ENCODE results near the gene HMGCLL1. TPM values are rescaled to one million over a fixed set of nuclear protein-coding genes. Genes with fewer than 3 reads are reported as not detected.

HMGCLL1 gene
- 0.73 and 0.75 TPM in 2 replicates for total RNA-seq
- long read RNA-seq, partial matches to known transcripts: 3 of 3 reads
- long read RNA-seq, other reads (novel, unspliced or antisense): 0 of 3 reads

DNA sequence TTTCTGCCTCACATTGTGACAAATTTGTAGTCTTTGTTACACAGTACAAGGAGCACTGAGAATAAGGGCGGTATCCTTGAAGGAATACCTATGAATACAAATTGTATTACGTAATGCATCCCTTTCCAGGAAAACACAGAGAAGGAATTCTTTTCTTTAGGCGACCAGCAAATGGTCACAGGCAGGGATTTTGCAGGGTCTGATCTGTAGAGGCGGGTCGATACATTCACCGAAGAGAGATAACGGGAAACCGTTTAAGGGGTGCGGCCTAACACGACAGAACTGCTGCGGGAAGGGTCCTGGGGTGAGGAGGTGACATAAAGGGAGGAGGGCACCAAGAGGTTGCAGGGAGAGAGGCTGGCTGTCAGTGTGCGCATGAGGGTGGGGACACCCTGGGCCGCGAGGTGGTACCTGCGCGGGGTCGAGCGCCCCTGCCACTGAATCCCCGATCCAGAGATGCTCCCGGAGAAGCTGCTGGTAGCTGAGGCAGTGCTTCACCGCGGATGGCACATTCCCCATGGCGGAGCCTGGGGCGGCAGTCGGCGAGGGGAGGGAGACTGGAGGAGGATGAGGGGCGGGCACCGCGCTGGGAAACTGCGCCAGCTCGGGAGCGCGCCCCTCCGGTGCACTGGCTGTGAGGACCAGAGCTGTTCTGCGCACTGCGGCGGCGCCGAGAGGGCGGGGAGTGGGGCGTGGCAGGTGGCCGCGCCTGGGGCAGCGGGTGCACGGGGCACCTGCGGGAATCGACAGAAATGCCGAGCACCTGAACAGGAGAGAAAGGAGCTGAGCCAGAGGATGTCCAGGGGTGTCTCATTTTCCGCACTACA is at the start of gene HMGCLL1:
Gene HMGCLL1, minus strand, starts transcription at position 656 of the 827 bp plus-strand sequence. Its CDS starts 137 bp downstream, at position 519.
- peaks cover 7% of the 10 kb centered on the region for H3K4me1 Mint-ChIP-seq
- H3K4me3 Mint-ChIP-seq: peak within 1 kb of the TSS; percentile 94
- peak; percentile 40 for DNase-seq (ENCODE audit: low read depth, low spot score)
- H3K36me3 Mint-ChIP-seq (ENCODE audit: low read depth): no peaks in the 10 kb centered on the region
- no peaks in the 10 kb centered on the region for H3K9me3 Mint-ChIP-seq
- TF ChIP-seq, protein P1, sequence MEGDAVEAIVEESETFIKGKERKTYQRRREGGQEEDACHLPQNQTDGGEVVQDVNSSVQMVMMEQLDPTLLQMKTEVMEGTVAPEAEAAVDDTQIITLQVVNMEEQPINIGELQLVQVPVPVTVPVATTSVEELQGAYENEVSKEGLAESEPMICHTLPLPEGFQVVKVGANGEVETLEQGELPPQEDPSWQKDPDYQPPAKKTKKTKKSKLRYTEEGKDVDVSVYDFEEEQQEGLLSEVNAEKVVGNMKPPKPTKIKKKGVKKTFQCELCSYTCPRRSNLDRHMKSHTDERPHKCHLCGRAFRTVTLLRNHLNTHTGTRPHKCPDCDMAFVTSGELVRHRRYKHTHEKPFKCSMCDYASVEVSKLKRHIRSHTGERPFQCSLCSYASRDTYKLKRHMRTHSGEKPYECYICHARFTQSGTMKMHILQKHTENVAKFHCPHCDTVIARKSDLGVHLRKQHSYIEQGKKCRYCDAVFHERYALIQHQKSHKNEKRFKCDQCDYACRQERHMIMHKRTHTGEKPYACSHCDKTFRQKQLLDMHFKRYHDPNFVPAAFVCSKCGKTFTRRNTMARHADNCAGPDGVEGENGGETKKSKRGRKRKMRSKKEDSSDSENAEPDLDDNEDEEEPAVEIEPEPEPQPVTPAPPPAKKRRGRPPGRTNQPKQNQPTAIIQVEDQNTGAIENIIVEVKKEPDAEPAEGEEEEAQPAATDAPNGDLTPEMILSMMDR (conservative IDR thresholded peaks at IDR 0.05): no peak
- peak within 1 kb of the TSS; percentile 93 for H3K27ac Mint-ChIP-seq (ENCODE audit: unreplicated experiment)
- H3K27me3 Mint-ChIP-seq (ENCODE audit: low read depth): peaks cover 21% of the 10 kb centered on the region

DNA sequence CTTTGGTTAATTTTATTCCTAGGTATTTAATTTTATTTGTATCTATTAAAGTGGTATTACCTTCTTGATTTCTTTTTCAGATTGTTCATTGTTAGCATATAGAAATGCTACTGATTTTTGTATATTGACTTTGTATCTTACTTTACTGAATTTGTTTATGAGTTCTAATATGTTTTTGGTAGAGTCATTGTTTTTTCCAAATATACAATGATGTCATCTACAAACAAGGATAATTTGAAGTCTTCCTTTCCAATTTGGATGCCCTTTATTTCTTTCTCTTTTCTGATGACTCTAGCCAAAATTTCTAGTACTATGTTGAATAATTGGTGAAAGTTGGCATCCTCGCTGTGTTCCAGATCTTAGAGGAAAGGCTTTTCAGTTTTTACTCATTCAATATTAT is 43.0 kb upstream of the HMGCLL1 start:
- H3K4me3 Mint-ChIP-seq: no peak overlapping the region
- H3K27ac Mint-ChIP-seq (ENCODE audit: unreplicated experiment): no peak overlapping the region
- peaks cover 8% of the 10 kb centered on the region for H3K9me3 Mint-ChIP-seq
- H3K27me3 Mint-ChIP-seq (ENCODE audit: low read depth): no peaks in the 10 kb centered on the region
- H3K36me3 Mint-ChIP-seq (ENCODE audit: low read depth): no peaks in the 10 kb centered on the region
- DNase-seq (ENCODE audit: low read depth, low spot score): no peak
- TF ChIP-seq, protein P1 (conservative IDR thresholded peaks at IDR 0.05): no peak
- H3K4me1 Mint-ChIP-seq: no peaks in the 10 kb centered on the region

GRCh38 chr6:55621244-55621643 is 42.3 kb upstream of the HMGCLL1 start:
- no peak overlapping the region for H3K27ac Mint-ChIP-seq (ENCODE audit: unreplicated experiment)
- no peaks in the 10 kb centered on the region for H3K27me3 Mint-ChIP-seq (ENCODE audit: low read depth)
- H3K4me3 Mint-ChIP-seq: no peak overlapping the region
- DNase-seq (ENCODE audit: low read depth, low spot score): no peak
- H3K4me1 Mint-ChIP-seq: no peaks in the 10 kb centered on the region
- no peaks in the 10 kb centered on the region for H3K36me3 Mint-ChIP-seq (ENCODE audit: low read depth)
- TF ChIP-seq, protein P1 (conservative IDR thresholded peaks at IDR 0.05): no peak
- H3K9me3 Mint-ChIP-seq: peaks cover 5% of the 10 kb centered on the region

DNA sequence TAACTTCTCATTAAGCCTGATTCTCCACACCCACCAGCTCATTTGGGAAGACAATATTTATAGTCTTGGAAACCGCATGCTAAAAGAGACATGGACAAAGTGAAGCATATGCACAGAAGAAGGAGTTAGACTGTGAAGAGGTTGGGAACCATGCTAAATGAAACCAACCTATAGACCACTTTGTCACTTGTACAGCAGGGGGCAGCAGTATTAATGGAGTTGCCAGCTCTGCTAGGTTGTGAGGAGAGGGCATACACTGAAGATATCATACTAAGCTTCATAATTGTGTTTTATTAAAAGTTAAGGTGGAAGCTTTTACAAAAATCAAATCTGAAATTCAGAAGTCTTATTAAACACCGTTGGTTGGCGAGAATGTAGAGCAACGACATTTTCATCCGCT is 38.3 kb upstream of the HMGCLL1 start:
- TF ChIP-seq, protein P1 (conservative IDR thresholded peaks at IDR 0.05): peak; percentile 58
- peaks cover 4% of the 10 kb centered on the region for H3K9me3 Mint-ChIP-seq
- H3K27ac Mint-ChIP-seq (ENCODE audit: unreplicated experiment): no peak overlapping the region
- H3K27me3 Mint-ChIP-seq (ENCODE audit: low read depth): no peaks in the 10 kb centered on the region
- no peak overlapping the region for H3K4me3 Mint-ChIP-seq
- DNase-seq (ENCODE audit: low read depth, low spot score): peak; percentile 12
- H3K36me3 Mint-ChIP-seq (ENCODE audit: low read depth): peaks cover 2% of the 10 kb centered on the region
- H3K4me1 Mint-ChIP-seq: no peaks in the 10 kb centered on the region

- no peak for DNase-seq (ENCODE audit: low read depth, low spot score)
- Mint-ChIP-seq H3K36me3 (ENCODE audit: low read depth) (no peaks in the 10 kb centered on the region), H3K27me3 (ENCODE audit: low read depth) (no peaks in the 10 kb centered on the region), H3K9me3 (no peaks in the 10 kb centered on the region), H3K4me3 (no peak overlapping the region), H3K27ac (ENCODE audit: unreplicated experiment) (no peak overlapping the region), H3K4me1 (peaks cover 9% of the 10 kb centered on the region)
- TF ChIP-seq, protein P1 (conservative IDR thresholded peaks at IDR 0.05): no peak
Measured at GRCh38 chr6:55604021-55604420, 25.0 kb upstream of the HMGCLL1 start.

Measured in neural crest cell (in vitro differentiated cells).